Transverse colon (tissue), 4 donors: ENCODE measurements around the gene OSBPL10. TPM values are rescaled to one million over a fixed set of nuclear protein-coding genes. Genes with fewer than 3 reads are reported as not detected.

Experiments
- DNase-seq: peaks from one replicate; pipeline ENCODE4 v3.0.0-alpha.2; 2019
- H3K27ac ChIP-seq, 4 donors: fragments of 200-600 bp; sonication (generic); 2 replicates each; pipeline ENCODE4 v1.5.1; 2016 to 2018; ENCODE audit warnings: inconsistent platforms in 4 of 4
- H3K27me3 ChIP-seq: fragments of 200-600 bp; sonication (generic); 2 replicates; pipeline ENCODE4 v1.5.1; 2017; ENCODE audit warnings: inconsistent platforms
- H3K36me3 ChIP-seq, 4 donors: fragments of 200-600 bp; sonication (generic); 2 replicates each; pipeline ENCODE4 v1.5.1; 2017 to 2019; ENCODE audit warnings: inconsistent platforms in 4 of 4
- H3K4me1 ChIP-seq, 4 donors: fragments of 200-600 bp; sonication (generic); 2 replicates each; pipeline ENCODE4 v1.5.1; 2017 to 2020; ENCODE audit warnings: inconsistent platforms in 4 of 4
- H3K4me3 ChIP-seq, 4 donors: fragments of 200-600 bp; sonication (generic); 1 replicate in 1 of 4; 2 replicates in 3 of 4; pipeline versions ENCODE4 v1.5.1 to v1.6.1; 2017 to 2019; ENCODE audit warnings: inconsistent platforms in 4 of 4
- H3K9me3 ChIP-seq, 2 donors: fragments of 200-600 bp; sonication (generic); 2 replicates each; pipeline ENCODE4 v1.5.1; 2017 to 2019; ENCODE audit warnings: inconsistent platforms in 2 of 2
- CTCF ChIP-seq, 5 experiments: fragments of 200-600 bp in 3 of 5; fragments of 450-650 bp in 2 of 5; sonication (generic) in 3 of 5; IDR thresholded peaks; 1 replicate in 2 of 5; 2 replicates in 3 of 5; pipeline ENCODE4 v1.5.1; 2016 to 2017; ENCODE audit warnings: antibody characterized with exemption in 5 of 5, inconsistent platforms in 3 of 5, mild to moderate bottlenecking in 2 of 5, moderate library complexity in 1 of 5
- EP300 ChIP-seq: sonication (generic); formaldehyde crosslinking; IDR thresholded peaks from one replicate; pipeline ENCODE4 v1.6.1; 2017; ENCODE audit warnings: antibody characterized with exemption, low read depth
- POLR2A ChIP-seq: fragments of 450-650 bp; IDR thresholded peaks from one replicate; pipeline ENCODE4 v1.6.1; 2016; ENCODE audit warnings: antibody characterized with exemption, mild to moderate bottlenecking, moderate library complexity
- POLR2AphosphoS5 ChIP-seq, 3 donors: sonication (generic); formaldehyde crosslinking; IDR thresholded peaks; one replicate each; pipeline ENCODE4 v1.6.1; 2016; ENCODE audit warnings: antibody characterized with exemption in 3 of 3
- WGBS, 2 donors: methylation state at CpG; one replicate each; pipeline ENCODE4 v1.1.5; 2018; ENCODE audit warnings: low coverage in 1 of 2; 5-methylcytosine and 5-hydroxymethylcytosine counted together
- in situ Hi-C, 4 donors: fragments of 200-750 bp; cut with MboI; loops; one replicate each; pipeline versions ENCODE4 v1.15.0 to v1.15.1; 2017; ENCODE audit warnings: low sequenced_read_pairs in 3 of 4, low pct_ligation_motif_present in 1 of 4, low pct_unique_long_range_greater_than_20kb in 1 of 4
- intact Hi-C: fragments of 100-400 bp; cut with DNase I; formaldehyde crosslinking; loops from one replicate; pipeline ENCODE4 v1.15.1; 2023; ENCODE audit warnings: low total_unique reads
- total RNA-seq, 4 donors: library from RNA; depleted of rRNA; stranded (reverse); fragments of >200 nt; gene quantifications; one replicate each; pipeline ENCODE4 v1.1.0, GENCODE V29; 2016

Gene OSBPL10
- total RNA-seq, 4 donors from 2014 or later, result 10.0 to 34.8 (median 19.5) TPM

DNA sequence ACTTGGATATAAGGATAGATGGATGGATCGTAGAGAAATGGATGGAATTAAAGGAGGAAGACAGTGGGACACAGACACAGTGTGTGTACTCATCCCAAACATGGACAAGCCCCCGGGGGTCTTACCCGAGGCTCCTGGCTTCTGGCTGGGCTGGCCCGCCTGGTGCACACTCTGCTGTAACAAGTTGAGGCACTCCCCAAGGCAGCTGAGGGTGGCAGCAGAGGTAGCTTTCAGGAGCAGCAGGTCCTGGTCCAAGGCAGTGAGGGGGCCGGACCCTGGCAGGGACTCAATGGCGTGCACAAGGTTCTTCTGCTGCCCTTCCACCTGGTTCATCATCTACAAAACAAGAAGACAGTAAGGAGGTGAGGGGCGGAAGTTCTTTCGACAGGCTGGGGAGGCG lies 233.3 kb downstream of the OSBPL10 start:
- Histone ChIP-seq H3K36me3 (no peaks in the 10 kb centered on the region), H3K4me3 (no peak overlapping the region), H3K27me3 (no peaks in the 10 kb centered on the region), H3K9me3 (no peaks in the 10 kb centered on the region), H3K27ac (no peak overlapping the region), H3K4me1 (no peaks in the 10 kb centered on the region)
- no peak for TF ChIP-seq POLR2AphosphoS5 (IDR thresholded peaks at IDR 0.05)
- no peak for TF ChIP-seq CTCF (IDR thresholded peaks at IDR 0.05)
- no peak for TF ChIP-seq POLR2A
- no peak for TF ChIP-seq EP300
- intact Hi-C loops (no loop called here), in situ Hi-C loops (no loop called here)
- WGBS, 2 donors, result 96 to 100% methylated on average over 3 to 9 of the region's 9 CpGs
- DNase-seq, result no peak

GRCh38 chr3:31744913-31745312 lies 236.1 kb downstream of the OSBPL10 start:
- in situ Hi-C loops, result no loop called here

GRCh38 chr3:31743331-31744089 lies 237.6 kb downstream of the OSBPL10 start:
- WGBS, 2 donors, result 78 to 84% methylated on average over 4 to 5 of the region's 5 CpGs
- no peak for DNase-seq

More at GRCh38 chr3:31744913-31745312, 236.1 kb downstream of the OSBPL10 start:
- no peaks in the 10 kb centered on the region for H3K9me3 ChIP-seq
- 90 to 98% methylated on average over 8 of the region's 8 CpGs for whole genome bisulfite sequencing, 2 donors
- intact Hi-C loops, result no loop called here
- no peaks in the 10 kb centered on the region for H3K27me3 ChIP-seq
- no peak for DNase-seq
- H3K36me3 ChIP-seq, result no peaks in the 10 kb centered on the region
- H3K4me1 ChIP-seq, result no peaks in the 10 kb centered on the region
- no peak for TF ChIP-seq EP300
- TF ChIP-seq POLR2A, result no peak
- TF ChIP-seq POLR2AphosphoS5 (IDR thresholded peaks at IDR 0.05), result no peak
- TF ChIP-seq CTCF (IDR thresholded peaks at IDR 0.05), result no peak
- H3K4me3 ChIP-seq, result no peak overlapping the region
- H3K27ac ChIP-seq, result no peak overlapping the region

DNA sequence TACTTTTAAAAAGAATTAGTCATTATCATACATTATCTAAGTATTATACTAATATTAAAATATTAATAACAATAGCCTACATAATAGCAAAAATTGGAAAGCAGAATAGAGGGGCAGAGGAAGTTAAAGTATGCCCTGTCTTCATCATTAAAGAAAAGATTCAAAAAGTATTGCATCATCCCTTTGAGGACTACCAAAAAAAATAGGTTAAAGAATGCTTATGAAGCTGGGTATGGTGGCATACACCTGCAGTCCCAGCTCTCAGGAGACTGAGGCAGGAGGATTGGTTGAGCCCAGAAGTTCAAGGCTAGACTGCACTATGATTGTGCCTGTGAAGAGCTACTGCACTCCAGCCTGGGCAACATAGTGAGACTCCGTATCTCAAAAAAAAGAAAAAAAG lies 240.7 kb downstream of the OSBPL10 start:
- Histone ChIP-seq H3K27ac (no peak overlapping the region), H3K4me1 (peaks cover 0 to 3% (median 0%) of the 10 kb centered on the region in 4 donors), H3K9me3 (no peaks in the 10 kb centered on the region), H3K4me3 (no peak overlapping the region), H3K27me3 (no peaks in the 10 kb centered on the region), H3K36me3 (no peaks in the 10 kb centered on the region)
- WGBS, 2 donors, result 100% methylated on average over 1 of the region's 1 CpG
- intact Hi-C loops, result no loop called here
- DNase-seq, result no peak
- in situ Hi-C loops, result no loop called here
- TF ChIP-seq CTCF (IDR thresholded peaks at IDR 0.05), result no peak
- no peak for TF ChIP-seq EP300
- no peak for TF ChIP-seq POLR2AphosphoS5 (IDR thresholded peaks at IDR 0.05)
- TF ChIP-seq POLR2A, result no peak

More at GRCh38 chr3:31743331-31744089, 237.6 kb downstream of the OSBPL10 start:
- no peak for TF ChIP-seq EP300
- TF ChIP-seq CTCF (IDR thresholded peaks at IDR 0.05), result no peak
- TF ChIP-seq POLR2A, result no peak
- no peak for TF ChIP-seq POLR2AphosphoS5 (IDR thresholded peaks at IDR 0.05)
- in situ Hi-C loops, result no loop called here
- H3K4me1 ChIP-seq, result no peaks in the 10 kb centered on the region
- no peaks in the 10 kb centered on the region for H3K36me3 ChIP-seq
- intact Hi-C loops, result no loop called here
- H3K27me3 ChIP-seq, result no peaks in the 10 kb centered on the region
- no peaks in the 10 kb centered on the region for H3K9me3 ChIP-seq
- no peak overlapping the region for H3K27ac ChIP-seq
- no peak overlapping the region for H3K4me3 ChIP-seq
